GM20431 (cell line): ENCODE measurements around the gene FOXN4.

Experiments used
- in situ Hi-C: fragments of 300-500 bp; cut with MseI, MboI; formaldehyde crosslinking; loops from one replicate; pipeline ENCODE4 v1.15.0; 2020; ENCODE audit warnings: low sequenced_read_pairs; ENCODE audit not compliant: unreplicated experiment

Gene FOXN4

DNA sequence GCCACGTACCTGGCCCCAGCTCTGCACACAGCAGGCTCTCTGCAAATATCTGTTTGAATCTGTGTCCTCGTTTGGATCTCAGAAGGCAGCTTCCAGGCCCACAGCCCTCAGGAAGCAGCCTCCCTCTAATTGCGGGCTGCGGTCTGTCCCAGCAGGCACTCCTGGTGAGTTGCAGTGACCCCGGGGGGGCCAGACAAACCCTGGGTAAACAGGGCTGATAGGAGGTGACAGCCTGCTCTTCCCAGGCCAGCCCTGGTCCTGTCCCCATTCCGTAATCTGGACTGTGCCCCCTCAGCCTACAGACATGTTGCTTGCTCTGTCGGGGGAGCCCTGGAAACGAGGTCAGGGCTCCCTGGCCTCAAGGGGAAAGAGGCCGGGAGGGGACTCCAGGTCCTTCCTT is 2.0 kb downstream of the FOXN4 start:
- in situ Hi-C loops, result no loop called here

GRCh38 chr12:109305547-109305946 is 3.5 kb downstream of the FOXN4 start:
- in situ Hi-C loops, result no loop called here

DNA sequence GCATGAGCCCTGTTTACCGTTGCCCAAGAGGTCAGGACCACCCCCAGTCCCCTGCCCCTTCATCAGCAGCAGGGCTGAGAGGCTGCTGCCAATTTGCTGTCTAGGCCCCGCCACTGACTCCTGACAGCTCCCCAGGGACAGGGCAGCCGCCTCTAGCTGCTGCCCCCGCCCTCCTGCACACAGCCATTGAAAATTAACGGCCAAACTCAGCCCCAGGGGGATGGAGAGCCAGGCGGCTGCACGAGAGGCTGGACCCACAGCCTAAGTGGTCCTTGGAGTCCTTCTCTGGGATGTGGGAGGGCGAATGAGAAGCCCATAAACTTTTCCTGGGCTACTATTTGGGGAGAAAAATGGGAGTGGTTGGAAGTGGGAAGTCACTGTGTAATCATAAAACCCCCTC is 4.6 kb downstream of the FOXN4 start:
- in situ Hi-C loops, result no loop called here

DNA sequence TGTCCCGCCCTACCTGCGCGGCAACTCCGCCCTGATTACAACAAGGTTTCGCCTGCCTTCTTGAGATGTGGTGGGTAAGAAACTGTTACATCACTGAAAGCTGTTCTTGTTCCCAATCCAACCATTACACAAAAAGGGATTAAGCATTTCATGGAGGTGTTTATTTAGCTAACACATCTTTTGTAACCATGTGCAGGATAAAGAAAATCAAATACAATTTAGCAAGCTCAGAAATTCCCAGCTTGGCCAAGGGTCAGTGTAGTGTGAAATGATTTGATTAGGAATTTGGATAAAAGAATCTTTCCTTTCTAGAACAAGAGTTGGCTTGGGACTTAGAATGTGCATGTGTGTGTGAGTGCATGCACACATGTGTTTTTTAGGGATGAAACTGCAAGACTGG is 6.3 kb downstream of the FOXN4 start:
- in situ Hi-C loops, result no loop called here

DNA sequence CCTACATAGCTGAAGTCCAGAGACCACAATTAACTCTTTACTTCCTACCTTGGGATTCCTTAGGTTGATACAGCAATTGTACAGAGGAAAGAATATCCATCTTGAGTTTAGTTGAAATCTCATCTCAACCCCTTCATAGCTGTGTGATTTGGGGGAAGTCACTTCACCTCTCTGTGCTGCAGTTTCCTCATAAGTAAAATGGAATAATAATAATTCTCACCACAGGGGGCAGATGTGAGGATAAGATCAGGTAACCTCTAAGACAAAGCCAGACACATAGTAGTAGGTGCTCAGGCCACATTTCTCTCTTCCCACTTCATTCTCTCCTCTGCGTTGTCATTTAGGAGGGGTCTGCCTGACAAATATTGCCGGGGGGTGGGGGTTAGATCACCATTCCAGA is 6.7 kb downstream of the FOXN4 start:
- in situ Hi-C loops, result no loop called here

- in situ Hi-C loops, result no loop called here
Measured at GRCh38 chr12:109301643-109302168, 7.4 kb downstream of the FOXN4 start.

- in situ Hi-C loops, result no loop called here
Measured at GRCh38 chr12:109299849-109300248, 9.2 kb downstream of the FOXN4 start.

DNA sequence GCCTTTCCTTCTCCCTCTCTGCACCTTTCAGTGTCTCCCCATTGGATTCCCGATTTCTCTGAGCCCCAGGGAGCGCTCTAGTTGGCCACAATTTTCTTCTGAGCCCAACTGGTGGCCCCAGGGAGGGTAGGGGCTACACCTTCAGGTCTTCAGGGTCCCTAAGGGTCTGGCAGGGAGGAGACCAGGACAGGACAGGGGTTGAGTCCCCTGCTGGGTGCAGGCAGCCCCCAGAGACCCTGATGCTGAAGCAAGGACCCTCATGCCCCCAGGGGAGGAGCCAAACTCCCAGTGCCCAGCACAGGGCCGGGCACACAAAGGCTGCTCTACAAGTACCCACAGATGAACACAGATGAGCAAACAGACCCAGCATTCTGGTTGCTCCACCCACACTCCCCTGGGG is 12.7 kb downstream of the FOXN4 start:
- in situ Hi-C loops, result no loop called here

DNA sequence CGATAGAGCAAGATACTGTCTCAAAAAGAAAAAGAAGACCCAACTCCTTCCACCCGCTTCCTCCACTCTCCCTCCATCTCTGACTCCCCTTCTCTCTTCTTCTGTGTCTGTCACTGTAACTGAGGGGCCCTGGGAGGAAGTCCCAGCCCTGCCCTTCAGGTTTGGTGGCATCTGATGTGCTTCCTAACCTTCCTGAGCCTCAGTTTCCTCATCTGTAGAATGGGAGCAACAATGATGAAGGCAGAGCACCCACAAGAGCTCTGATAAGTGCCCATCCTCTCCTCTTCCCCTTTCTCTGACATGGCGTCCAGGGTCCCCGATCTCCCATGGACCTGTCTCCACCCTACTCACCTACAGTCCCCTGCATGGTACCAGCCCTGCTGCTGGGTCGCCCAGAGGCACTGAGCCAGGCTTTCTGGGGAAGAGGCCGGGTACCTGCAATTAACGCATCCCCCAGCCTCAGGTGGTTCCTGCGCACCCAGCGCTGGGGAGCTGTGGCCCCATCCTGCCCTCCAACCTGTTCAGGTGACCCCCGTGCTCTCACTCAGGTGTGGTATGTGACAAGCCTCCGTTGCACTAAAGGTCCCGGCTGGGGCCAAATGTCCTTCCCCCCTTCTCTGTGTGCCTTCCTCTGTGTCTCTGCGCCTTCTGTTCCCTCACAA is 13.2 kb downstream of the FOXN4 start:
- in situ Hi-C loops, result no loop called here

DNA sequence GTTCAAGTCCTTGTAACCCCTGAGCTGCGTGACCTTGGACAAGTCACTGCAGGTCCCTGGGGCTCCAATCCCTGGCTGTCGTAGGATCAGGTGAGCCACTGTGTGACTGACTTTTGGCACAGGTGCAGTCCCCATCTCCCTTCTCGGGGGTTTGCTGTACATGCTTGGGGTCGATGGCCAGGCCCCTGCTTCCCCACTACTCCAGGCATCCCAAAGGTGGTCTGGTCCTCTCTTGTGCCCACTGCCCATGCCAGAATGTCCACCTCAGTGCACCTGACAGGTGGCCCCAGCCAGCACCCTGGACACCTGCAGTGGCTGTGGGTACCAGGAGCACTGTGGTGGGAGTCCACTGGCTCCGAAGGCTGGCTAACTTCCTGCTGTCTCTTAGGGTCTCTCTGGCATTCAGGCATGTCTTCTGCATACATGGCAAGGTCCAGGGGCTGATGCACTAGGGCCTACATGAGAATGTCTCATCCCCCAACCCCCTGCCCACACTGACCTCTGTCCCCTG is 14.7 kb downstream of the FOXN4 start:
- in situ Hi-C loops, result no loop called here

- in situ Hi-C loops, result no loop called here
Measured at GRCh38 chr12:109293106-109293505, 16.0 kb downstream of the FOXN4 start.

GRCh38 chr12:109292342-109292711 is 16.8 kb downstream of the FOXN4 start:
- in situ Hi-C loops, result no loop called here

DNA sequence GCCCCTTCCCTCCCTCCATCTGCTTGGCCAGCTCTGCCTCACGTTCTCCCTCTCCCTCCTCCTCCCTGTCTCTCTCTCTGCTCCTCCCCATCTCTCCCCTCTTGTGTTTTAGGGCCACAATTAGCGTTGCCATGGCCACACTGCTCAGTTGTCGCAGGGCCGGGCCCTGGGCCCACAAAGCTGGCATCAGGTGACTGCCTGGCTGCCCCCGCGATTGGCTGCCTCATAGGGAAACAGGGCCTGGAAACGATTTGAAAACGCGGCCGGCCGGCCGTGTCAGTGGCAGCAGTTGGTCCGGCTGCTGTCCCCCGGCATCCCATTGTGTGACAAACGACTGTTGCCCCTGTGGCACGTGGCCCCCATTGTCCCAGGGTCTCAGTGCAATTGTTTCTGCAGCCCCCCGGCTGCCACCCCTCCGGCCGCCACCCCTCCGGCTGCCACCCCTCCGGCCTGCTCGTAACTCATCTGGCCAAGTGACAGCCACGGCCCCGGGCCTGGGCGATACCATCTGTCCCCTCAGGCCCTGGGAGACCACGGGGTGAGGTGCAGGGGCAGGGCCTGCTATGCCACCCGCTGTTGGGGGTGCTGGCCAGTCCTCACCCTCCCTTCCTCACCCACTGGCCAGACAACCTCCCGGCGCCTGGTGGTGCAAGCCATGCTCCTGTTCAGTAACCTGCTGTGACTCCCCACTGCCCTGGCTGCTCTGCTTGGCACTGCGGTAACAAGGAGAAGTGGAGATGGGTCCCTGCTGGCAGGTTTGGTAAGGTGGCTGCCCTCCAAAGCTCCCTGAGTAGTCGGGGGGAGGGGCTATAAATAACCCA is 17.4 kb downstream of the FOXN4 start:
- in situ Hi-C loops, result no loop called here

GRCh38 chr12:109291117-109291516 is 18.0 kb downstream of the FOXN4 start:
- in situ Hi-C loops, result no loop called here

GRCh38 chr12:109290061-109290460 is 19.0 kb downstream of the FOXN4 start:
- in situ Hi-C loops, result no loop called here

- in situ Hi-C loops, result no loop called here
Measured at GRCh38 chr12:109289551-109289950, 19.5 kb downstream of the FOXN4 start.

DNA sequence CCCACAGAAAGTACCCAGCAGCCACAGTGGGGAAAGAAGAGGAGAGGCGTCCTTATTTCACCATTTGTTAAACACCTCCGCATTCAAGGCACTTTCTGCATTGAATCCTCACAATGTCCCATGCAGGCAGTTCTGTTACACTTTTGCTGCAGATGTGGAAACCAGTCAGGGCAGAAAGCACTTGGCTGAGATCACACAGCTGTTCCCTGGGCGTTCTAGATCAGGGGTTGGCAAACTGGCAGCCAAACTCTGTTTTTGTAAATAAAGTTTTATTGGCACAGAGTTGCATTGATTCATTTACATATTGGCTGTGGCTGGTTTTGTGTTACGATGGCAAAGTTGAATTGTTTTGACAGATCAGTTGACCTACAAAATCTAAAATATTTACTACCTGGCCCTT is 20.1 kb downstream of the FOXN4 start:
- in situ Hi-C loops, result no loop called here

DNA sequence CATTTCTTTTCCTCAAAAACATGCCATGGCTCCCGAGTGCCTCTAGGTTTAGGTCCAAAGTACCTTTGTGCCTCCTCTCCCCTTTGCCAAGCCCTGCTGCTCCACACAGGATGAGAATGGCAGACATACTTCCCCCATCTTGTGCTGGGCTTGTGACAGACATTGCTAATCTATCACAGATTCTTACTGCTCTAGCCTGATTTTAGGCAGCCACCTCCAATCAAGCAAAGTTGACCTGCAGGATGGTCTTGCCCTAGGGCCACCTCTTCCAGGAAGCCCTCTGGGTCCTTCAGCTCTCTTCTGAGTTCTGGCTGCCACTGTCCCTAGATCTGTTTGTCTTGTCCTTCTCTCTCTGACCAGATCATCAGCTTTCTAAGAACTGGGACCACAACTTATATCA is 20.5 kb downstream of the FOXN4 start:
- in situ Hi-C loops, result no loop called here

DNA sequence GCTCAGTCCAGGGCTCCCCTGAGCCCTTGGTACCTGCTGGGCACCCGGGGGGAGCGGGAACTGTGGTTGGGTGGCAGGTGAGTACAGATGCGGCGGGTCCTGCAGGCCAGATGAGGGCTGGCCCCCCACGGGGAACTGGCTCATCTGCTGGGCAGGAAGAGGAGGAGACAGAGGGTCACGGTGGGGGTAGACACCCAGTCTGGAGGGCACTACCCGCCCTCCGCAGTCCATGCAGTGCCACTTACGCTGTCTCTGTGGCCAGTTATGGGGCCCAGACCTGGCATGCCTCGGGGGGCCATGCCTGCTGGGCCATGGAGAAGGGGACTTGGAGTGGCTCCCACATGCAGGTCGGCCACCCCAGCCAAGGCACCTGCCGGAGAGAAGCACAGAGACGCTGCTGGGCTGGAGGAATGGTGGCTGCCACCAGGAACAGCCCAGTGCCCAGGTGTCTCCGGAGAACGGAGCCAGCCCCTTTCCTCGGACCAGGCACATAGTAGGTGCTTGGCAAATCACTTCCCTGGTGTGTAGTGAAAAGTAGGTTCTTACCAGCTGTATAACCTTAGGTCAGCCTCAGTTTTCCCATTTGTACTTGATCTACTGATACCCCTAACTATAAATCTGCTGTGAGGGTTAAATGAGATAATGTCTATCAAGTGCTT is 21.1 kb downstream of the FOXN4 start:
- in situ Hi-C loops, result no loop called here

- in situ Hi-C loops, result no loop called here
Measured at GRCh38 chr12:109287181-109287580, 21.9 kb downstream of the FOXN4 start.

- in situ Hi-C loops, result no loop called here
Measured at GRCh38 chr12:109286652-109287051, 22.4 kb downstream of the FOXN4 start.
